Testis (tissue), 3 donors: ENCODE measurements around the gene ACER2. TPM values are rescaled to one million over a fixed set of nuclear protein-coding genes. Genes with fewer than 3 reads are reported as not detected.

Source experiments
- DNase-seq: peaks from one replicate; pipeline ENCODE4 v3.0.0-alpha.2; 2019
- H3K27ac ChIP-seq, 2 donors: fragments of 200-600 bp; sonication (generic); one replicate each; pipeline ENCODE4 v1.5.1; 2019
- H3K27me3 ChIP-seq: fragments of 200-600 bp; sonication (generic); one replicate; pipeline ENCODE4 v1.5.1; 2019
- H3K36me3 ChIP-seq: fragments of 200-600 bp; sonication (generic); one replicate; pipeline ENCODE4 v1.5.1; 2017; ENCODE audit warnings: low read depth; ENCODE audit errors: missing control alignments
- H3K4me1 ChIP-seq: fragments of 200-600 bp; sonication (generic); one replicate; pipeline ENCODE4 v1.5.1; 2019
- H3K4me3 ChIP-seq, 2 donors: fragments of 200-600 bp; sonication (generic); one replicate each; pipeline ENCODE4 v1.5.1; 2017 to 2019
- H3K9me3 ChIP-seq: fragments of 200-600 bp; sonication (generic); one replicate; pipeline ENCODE4 v1.5.1; 2017
- CTCF ChIP-seq, 3 experiments: fragments of 450-650 bp in 2 of 3; fragments of 200-600 bp in 1 of 3; sonication (generic) in 1 of 3; IDR thresholded peaks; one replicate each; pipeline ENCODE4 v1.5.1; 2016 to 2019; ENCODE audit warnings: antibody characterized with exemption in 3 of 3, mild to moderate bottlenecking in 2 of 3, moderate library complexity in 1 of 3
- POLR2A ChIP-seq: fragments of 450-650 bp; IDR thresholded peaks from one replicate; pipeline ENCODE4 v1.6.1; 2017; ENCODE audit warnings: antibody characterized with exemption, mild to moderate bottlenecking, moderate library complexity
- WGBS, 2 donors: methylation state at CpG; one replicate each; pipeline ENCODE4 v1.1.5; 2018; 5-methylcytosine and 5-hydroxymethylcytosine counted together
- intact Hi-C: fragments of 100-400 bp; cut with DNase I; formaldehyde crosslinking; loops from one replicate; pipeline ENCODE4 v1.15.1; 2023; ENCODE audit warnings: low total_unique reads
- polyA plus RNA-seq: library from polyadenylated mRNA; stranded (reverse); fragments of 350-450 nt; fragmentation: Illumina TruSeq; extraction: RNeasy Lipid Tissue Mini Kit (QIAGEN cat#74804); gene quantifications from one replicate; pipeline ENCODE4 v1.2.3, GENCODE V29; 2014; ENCODE audit warnings: low read depth, low replicate concordance; ENCODE audit not compliant: insufficient read depth
- total RNA-seq, 2 donors: library from RNA; depleted of rRNA; stranded (reverse); fragments of >200 nt; gene quantifications; one replicate each; pipeline ENCODE4 v1.2.3, GENCODE V29; 2016

ACER2 gene
- total and polyA plus RNA-seq, 3 donors from 2014 or later: 3.8 to 5.5 (median 4.4) TPM

- no peaks in the 10 kb centered on the region for H3K27me3 ChIP-seq
- H3K9me3 ChIP-seq: no peaks in the 10 kb centered on the region
- H3K27ac ChIP-seq: no peak overlapping the region
- TF ChIP-seq CTCF (IDR thresholded peaks at IDR 0.05) (no peak), POLR2A (no peak)
- 77 to 92% methylated on average over 1 of the region's 1 CpG for WGBS, 2 donors
- H3K4me3 ChIP-seq: no peak overlapping the region
- no peaks in the 10 kb centered on the region for H3K4me1 ChIP-seq
- no peaks in the 10 kb centered on the region for H3K36me3 ChIP-seq
- intact Hi-C loops: loop anchor here (10.0 kb wide), 1 partner anchor 396 kb away; the partner anchor contains the start of gene RRAGA
- DNase-seq: no peak
These were observed 31.6 kb downstream of the ACER2 start for GRCh38 chr9:19440376-19440775.

- Histone ChIP-seq H3K4me3 (no peak overlapping the region), H3K4me1 (no peaks in the 10 kb centered on the region), H3K27me3 (no peaks in the 10 kb centered on the region), H3K36me3 (no peaks in the 10 kb centered on the region), H3K9me3 (no peaks in the 10 kb centered on the region), H3K27ac (no peak overlapping the region)
- TF ChIP-seq POLR2A (no peak), CTCF (IDR thresholded peaks at IDR 0.05) (no peak)
- 87 to 90% methylated on average over 5 of the region's 5 CpGs for WGBS, 2 donors
- intact Hi-C loops: loop anchor here (10.0 kb wide), 1 partner anchor 396 kb away; the partner anchor contains the start of gene RRAGA
- DNase-seq: no peak
These were observed 32.2 kb downstream of the ACER2 start for GRCh38 chr9:19440823-19441580.

- H3K4me3 ChIP-seq: no peak overlapping the region
- TF ChIP-seq CTCF (IDR thresholded peaks at IDR 0.05) (no peak), POLR2A (no peak)
- no peaks in the 10 kb centered on the region for H3K27me3 ChIP-seq
- no peak for DNase-seq
- 51 to 55% methylated on average over 4 of the region's 4 CpGs for WGBS, 2 donors
- H3K27ac ChIP-seq: no peak overlapping the region
- H3K9me3 ChIP-seq: no peaks in the 10 kb centered on the region
- no peaks in the 10 kb centered on the region for H3K4me1 ChIP-seq
- H3K36me3 ChIP-seq: no peaks in the 10 kb centered on the region
- intact Hi-C loops: loop anchor here (10.0 kb wide), 1 partner anchor 397 kb away; the partner anchor contains the start of gene RRAGA
These were observed 32.9 kb downstream of the ACER2 start for GRCh38 chr9:19441730-19442129.

GRCh38 chr9:19442240-19442639, 33.4 kb downstream of the ACER2 start:
- intact Hi-C loops: loop anchor here (10.0 kb wide), 1 partner anchor 397 kb away; the partner anchor contains the start of gene RRAGA
- no peaks in the 10 kb centered on the region for H3K27me3 ChIP-seq
- DNase-seq: no peak
- no peaks in the 10 kb centered on the region for H3K4me1 ChIP-seq
- no peak overlapping the region for H3K27ac ChIP-seq
- WGBS, 2 donors: 93 to 95% methylated on average over 9 of the region's 9 CpGs
- H3K9me3 ChIP-seq: no peaks in the 10 kb centered on the region
- no peaks in the 10 kb centered on the region for H3K36me3 ChIP-seq
- no peak for TF ChIP-seq POLR2A
- no peak overlapping the region for H3K4me3 ChIP-seq

- H3K4me3 ChIP-seq: no peak overlapping the region
These were observed 36.6 kb downstream of the ACER2 start for GRCh38 chr9:19445452-19445851.

More at GRCh38 chr9:19445452-19445851, 36.6 kb downstream of the ACER2 start:
- Histone ChIP-seq H3K27me3 (no peaks in the 10 kb centered on the region), H3K27ac (no peak overlapping the region), H3K9me3 (no peaks in the 10 kb centered on the region), H3K36me3 (no peaks in the 10 kb centered on the region), H3K4me1 (no peaks in the 10 kb centered on the region)
- no peak for TF ChIP-seq CTCF (IDR thresholded peaks at IDR 0.05)
- TF ChIP-seq POLR2A: no peak
- intact Hi-C loops: loop anchor here (10.0 kb wide), 1 partner anchor 401 kb away; the partner anchor contains the start of gene RRAGA
- WGBS, 2 donors: 89 to 92% methylated on average over 2 of the region's 2 CpGs
- DNase-seq: no peak
